GM12878 (cell line): ENCODE data around the gene GPC3. TPM values are rescaled to one million over a fixed set of nuclear protein-coding genes. Genes with fewer than 3 reads are reported as not detected.

ENCODE experiments used
- ATAC-seq: fragments of 200-7000 bp; cut with Tn5 transposase; 3 replicates; pipeline ENCODE4 v1.9.1; 2020; ENCODE audit warnings: mild to moderate bottlenecking, moderate library complexity
- BruUV-seq: library from RNA; stranded (reverse); fragments of 400-500 nt; replicated peaks from 2 replicates; lab custom pipeline; 2021; lab: Mats Ljungman, UMichigan
- CTCF ChIA-PET: fragments of 300-600 bp; sonication (Branson Sonifier 250); formaldehyde crosslinking; extraction: SDS; loops from one replicate; lab custom pipeline; 2021; ENCODE audit warnings: inconsistent platforms; lab: Yijun Ruan, JAX
- POLR2A ChIA-PET: fragments of 350-600 bp; formaldehyde crosslinking; extraction: SDS; loops from one replicate; lab custom pipeline; 2021; ENCODE audit warnings: inconsistent platforms; lab: Charles Lee
- RAD21 ChIA-PET: fragments of 300-600 bp; sonication (Branson Sonifier 250); formaldehyde crosslinking; loops from one replicate; lab custom pipeline; 2023; ENCODE audit warnings: antibody characterized with exemption; ENCODE audit not compliant: unreplicated experiment; lab: Charles Lee
- SMC1A ChIA-PET: fragments of 300-600 bp; sonication (Branson Sonifier 250); formaldehyde crosslinking; loops from one replicate; lab custom pipeline; 2023; ENCODE audit not compliant: unreplicated experiment, uncharacterized antibody; lab: Charles Lee
- DNase-seq: peaks from one replicate; pipeline ENCODE4 v3.0.0-alpha.2; 2011; ENCODE audit warnings: low read depth, low spot score
- FAIRE-seq: peaks from 3 replicates; lab custom pipeline; 2011; peaks lifted over from hg19 to GRCh38; lab: Jason Lieb, UNC
- H2AFZ ChIP-seq: 2 replicates; pipeline ENCODE4 v1.6.0; 2011; ENCODE audit warnings: low read depth, low read length, control low read depth; ENCODE audit not compliant: control insufficient read depth
- H3K27ac ChIP-seq: 2 replicates; pipeline ENCODE4 v1.5.1; 2011; ENCODE audit warnings: control low read depth; ENCODE audit not compliant: control insufficient read depth, insufficient read depth
- H3K27me3 ChIP-seq, 2 experiments: replicated peaks in 1 of 2; 2 replicates each; pipeline versions ENCODE4 v1.6.0 to v1.6.1; 2011; ENCODE audit warnings: low read length in 1 of 2; ENCODE audit not compliant: control insufficient read depth in 2 of 2, insufficient read depth in 2 of 2
- H3K36me3 ChIP-seq, 2 experiments: 2 replicates each; pipeline ENCODE4 v1.5.1; 2011; ENCODE audit warnings: low read length in 1 of 2; ENCODE audit not compliant: control insufficient read depth in 2 of 2, insufficient read depth in 2 of 2
- H3K4me1 ChIP-seq: 2 replicates; pipeline ENCODE4 v1.6.1; 2011; ENCODE audit warnings: mild to moderate bottlenecking, low read length, moderate library complexity, mixed read lengths; ENCODE audit not compliant: control insufficient read depth, insufficient read depth
- H3K4me2 ChIP-seq: 2 replicates; pipeline ENCODE4 v1.6.0; 2011; ENCODE audit warnings: control low read depth; ENCODE audit not compliant: control insufficient read depth, insufficient read depth
- H3K4me3 ChIP-seq: fragments of 200-600 bp; sonication (generic); 2 replicates; pipeline ENCODE4 v1.5.1; 2016
- H3K79me2 ChIP-seq: 2 replicates; pipeline ENCODE4 v1.6.0; 2011; ENCODE audit warnings: low read length; ENCODE audit not compliant: control insufficient read depth, insufficient read depth
- H3K9ac ChIP-seq: 2 replicates; pipeline ENCODE4 v1.8.0; 2011; ENCODE audit warnings: low read length, control low read depth, mixed read lengths; ENCODE audit not compliant: control insufficient read depth, insufficient read depth
- H3K9me3 ChIP-seq: replicated peaks from 3 replicates; pipeline ENCODE4 v1.5.1; 2011; ENCODE audit warnings: mild to moderate bottlenecking, low read length; ENCODE audit not compliant: control insufficient read depth, insufficient read depth
- H4K20me1 ChIP-seq: 2 replicates; pipeline ENCODE4 v1.6.0; 2011; ENCODE audit not compliant: control insufficient read depth, insufficient read depth
- BRCA1 ChIP-seq: IDR thresholded peaks from 2 replicates; pipeline ENCODE4 v1.6.1; 2011; ENCODE audit warnings: low read depth, low read length, improper control_type of control experiment
- CBX3 ChIP-seq: fragments of 200-600 bp; sonication (generic); IDR thresholded peaks from 2 replicates; pipeline ENCODE4 v1.6.1; 2016; ENCODE audit warnings: low read depth, borderline replicate concordance
- HDGF ChIP-seq: fragments of 450-650 bp; IDR thresholded peaks from 2 replicates; pipeline ENCODE4 v1.6.1; 2016; ENCODE audit warnings: antibody characterized with exemption
- JUND ChIP-seq: IDR thresholded peaks from 2 replicates; pipeline ENCODE4 v1.6.1; 2012; ENCODE audit warnings: low read depth, mild to moderate bottlenecking, low read length, improper control_type of control experiment, moderate library complexity
- NFIC ChIP-seq: IDR thresholded peaks from 2 replicates; pipeline ENCODE4 v1.6.1; 2012; ENCODE audit warnings: low read depth, mild to moderate bottlenecking, inconsistent platforms, low read length, moderate library complexity
- NR2C1 ChIP-seq: fragments of 450-650 bp; IDR thresholded peaks from 2 replicates; pipeline ENCODE4 v1.6.1; 2017; ENCODE audit warnings: antibody characterized with exemption, mild to moderate bottlenecking, moderate library complexity
- POU2F2 ChIP-seq: IDR thresholded peaks from 3 replicates; pipeline ENCODE4 v1.6.1; 2011; ENCODE audit warnings: low read depth, mild to moderate bottlenecking, low read length, borderline replicate concordance
- SP1 ChIP-seq: IDR thresholded peaks from one replicate; pipeline ENCODE4 v1.6.1; 2011; ENCODE audit warnings: low read depth, low read length
- SPI1 ChIP-seq: IDR thresholded peaks from 2 replicates; pipeline ENCODE4 v1.6.1; 2011; ENCODE audit warnings: low read depth, mild to moderate bottlenecking, low read length, moderate library complexity, borderline replicate concordance; ENCODE audit not compliant: insufficient read depth
- SRF ChIP-seq, 2 experiments: IDR thresholded peaks; 2 replicates each; pipeline ENCODE4 v1.6.1; 2011; ENCODE audit warnings: low read depth in 2 of 2, low read length in 2 of 2, mild to moderate bottlenecking in 1 of 2, moderate library complexity in 1 of 2
- STAT1 ChIP-seq: fragments of 450-650 bp; conservative IDR thresholded peaks from 2 replicates; pipeline ENCODE4 v1.6.1; 2014; ENCODE audit warnings: antibody characterized with exemption, mild to moderate bottlenecking
- ZBTB11 ChIP-seq: fragments of 450-650 bp; formaldehyde crosslinking; IDR thresholded peaks from 2 replicates; pipeline ENCODE4 v1.5.0; 2022; ENCODE audit warnings: mild to moderate bottlenecking, missing genetic modification characterization
- WGBS: methylation state at CpG from one replicate; pipeline ENCODE4 v1.1.6; 2016; ENCODE audit warnings: low lambda C conversion rate; ENCODE audit not compliant: insufficient replicate concordance, insufficient coverage; ENCODE audit errors: missing lambda C conversion rate; 5-methylcytosine and 5-hydroxymethylcytosine counted together
- in situ Hi-C: fragments of 300-500 bp; cut with MboI; formaldehyde crosslinking; loops from 9 replicates; pipeline ENCODE4 v1.14.3; 2018; ENCODE audit warnings: mixed read lengths
- intact Hi-C: fragments of 100-400 bp; cut with micrococcal nuclease; formaldehyde crosslinking; loops from one replicate; pipeline ENCODE4 v1.14.2; 2022; ENCODE audit not compliant: unreplicated experiment
- polyA plus RNA-seq, 11 experiments: library from polyadenylated mRNA; depleted of rRNA in 4 of 11; unstranded in 6 of 11; stranded (reverse) in 5 of 11; fragments of >200 nt; fragmentation: Nextera tagmentation in 4 of 11; fragmentation: Illumina TruSeq in 1 of 11; extraction: Ambion mirVana in 4 of 11; extraction: Trizol in 1 of 11; gene quantifications; 1 replicate in 1 of 11; 2 replicates in 10 of 11; pipeline versions ENCODE4 v1.2.1 to v1.2.3, GENCODE V29; 2011 to 2016; ENCODE audit warnings: inconsistent platforms in 2 of 11, missing spikeins in 2 of 11, low read depth in 1 of 11
- total RNA-seq, 4 experiments: library from RNA; depleted of rRNA in 3 of 4; stranded (reverse); fragments of >200 nt in 3 of 4; fragmentation: Illumina TruSeq in 1 of 4; extraction: Trizol in 1 of 4; gene quantifications; 2 replicates each; pipeline versions ENCODE4 v1.2.1 to v1.2.3, GENCODE V29; 2013 to 2021

Gene GPC3
- total and polyA plus RNA-seq, 10 of the 15 experiments (the other 5 are each of a cell fraction or from before 2014, with no cell fraction given), result 0.09 to 0.82 TPM; not detected in 8

GRCh38 chrX:133609166-133609565 lies 376.2 kb downstream of the GPC3 start:
- no peak overlapping the region for H3K4me2 ChIP-seq
- WGBS, result 21% methylated on average over 4 of the region's 4 CpGs
- no peak overlapping the region for H3K4me3 ChIP-seq
- TF ChIP-seq ZBTB11 (CRISPR knock-in tag) (no peak), SRF (IDR thresholded peaks at IDR 0.05; ENCODE audit: low read depth in 2 of 2, low read length in 2 of 2) (no peak), SP1 (no peak), SPI1 (no peak), STAT1 (no peak), BRCA1 (no peak), POU2F2 (no peak), NFIC (no peak), JUND (no peak), HDGF (no peak), NR2C1 (no peak), CBX3 (no peak)
- DNase-seq (no peak), FAIRE-seq (peak; percentile 38), ATAC-seq (no peak)
- H3K9ac ChIP-seq, result no peak overlapping the region
- in situ Hi-C loops (no loop called here), intact Hi-C loops (no loop called here)
- ChIA-PET POLR2A (no interaction called here), RAD21 (interaction anchor here (1.3 kb wide), 1 partner anchor 10 kb away, joined by 3 read pairs; no protein-coding TSS in a partner anchor), CTCF (interaction anchor here (1.5 kb wide), 1 partner anchor 274 kb away, joined by 3 read pairs; no protein-coding TSS in a partner anchor), SMC1A (no interaction called here)
- H3K27me3 ChIP-seq, result no peaks in the 10 kb centered on the region
- BruUV-seq, result no TSS peak
- no peak overlapping the region for H3K27ac ChIP-seq
- H3K4me1 ChIP-seq, result no peaks in the 10 kb centered on the region
- no peaks in the 10 kb centered on the region for H3K79me2 ChIP-seq
- H3K36me3 ChIP-seq, result no peaks in the 10 kb centered on the region
- H3K9me3 ChIP-seq, result no peaks in the 10 kb centered on the region
- no peaks in the 10 kb centered on the region for H4K20me1 ChIP-seq
- H2AFZ ChIP-seq, result no peak overlapping the region
